K562 (cell line): ENCODE data around the gene DOLPP1. TPM values are rescaled to one million over a fixed set of nuclear protein-coding genes. Genes with fewer than 3 reads are reported as not detected.

Experiments used
- GATAD2B ChIP-seq: fragments of 450-650 bp; IDR thresholded peaks from 2 replicates; pipeline ENCODE4 v1.6.1; 2017; ENCODE audit warnings: mild to moderate bottlenecking, borderline replicate concordance
- GTF2A2 ChIP-seq: IDR thresholded peaks from 2 replicates; pipeline ENCODE4 v1.6.1; 2016; ENCODE audit warnings: mild to moderate bottlenecking, missing genetic modification characterization, missing compliant biosample characterization
- GTF3C2 ChIP-seq: IDR thresholded peaks from 3 replicates; pipeline ENCODE4 v1.6.1; 2011; ENCODE audit warnings: borderline replicate concordance, mild to moderate bottlenecking, moderate library complexity; ENCODE audit not compliant: insufficient read length; ENCODE audit errors: extremely low read depth
- PTBP1 ChIP-seq: fragments of 200-400 bp; formaldehyde crosslinking; IDR thresholded peaks from 2 replicates; pipeline ENCODE4 v1.6.1; 2017; ENCODE audit warnings: low read depth, low read length
- STAT6 ChIP-seq: sonication (generic); formaldehyde crosslinking; IDR thresholded peaks from 2 replicates; pipeline ENCODE4 v1.8.1; 2023; ENCODE audit warnings: mild to moderate bottlenecking, missing genetic modification reagents
- UBTF ChIP-seq, 2 experiments: IDR thresholded peaks; 2 replicates each; pipeline ENCODE4 v1.6.1; 2012; ENCODE audit warnings: improper control_type of control experiment in 2 of 2, low read depth in 2 of 2, low read length in 2 of 2, borderline replicate concordance in 1 of 2
- USF1 ChIP-seq: sonication (generic); formaldehyde crosslinking; IDR thresholded peaks from 2 replicates; pipeline ENCODE4 v1.9.0; 2022; ENCODE audit warnings: mild to moderate bottlenecking, missing genetic modification reagents
- ZBTB17 ChIP-seq: fragments of 450-650 bp; formaldehyde crosslinking; IDR thresholded peaks from 2 replicates; pipeline ENCODE4 v1.4.0; 2020; ENCODE audit warnings: mild to moderate bottlenecking
- ZBTB34 ChIP-seq: fragments of 250-450 bp; sonication (Bioruptor Pico); IDR thresholded peaks from 2 replicates; pipeline ENCODE4 v1.8.0; 2021; ENCODE audit warnings: mild to moderate bottlenecking, moderate library complexity
- ZFX ChIP-seq: sonication (generic); formaldehyde crosslinking; IDR thresholded peaks from 2 replicates; pipeline ENCODE4 v1.8.0; 2022; ENCODE audit warnings: mild to moderate bottlenecking, missing genetic modification reagents, moderate library complexity
- polyA plus RNA-seq, 8 experiments: library from polyadenylated mRNA; depleted of rRNA in 4 of 8; stranded (reverse) in 5 of 8; unstranded in 3 of 8; fragments of >200 nt; fragmentation: Nextera tagmentation in 2 of 8; fragmentation: Illumina TruSeq in 1 of 8; extraction: Ambion mirVana in 2 of 8; extraction: Trizol in 1 of 8; gene quantifications; 2 replicates each; pipeline versions ENCODE4 v1.2.1 to v1.2.3, GENCODE V29; 2011 to 2014; ENCODE audit warnings: inconsistent platforms in 1 of 8, missing spikeins in 1 of 8
- total RNA-seq, 7 experiments: library from RNA; depleted of rRNA in 6 of 7; stranded (reverse); fragments of >200 nt in 6 of 7; fragmentation: Illumina TruSeq in 2 of 7; extraction: Trizol in 2 of 7; gene quantifications; 2 replicates each; pipeline versions ENCODE4 v1.2.1 to v1.2.3, GENCODE V29; 2011 to 2021; ENCODE audit warnings: low replicate concordance in 1 of 7

The DOLPP1 gene
- total and polyA plus RNA-seq, 9 of the 15 experiments (the other 6 are each of a cell fraction or from before 2014, with no cell fraction given): 3.0 to 39.8 (median 30.5) TPM

GRCh38 chr9:129037767-129038098 lies 43.2 kb upstream of the DOLPP1 start (continued):
- TF ChIP-seq STAT6 (CRISPR knock-in tag) (no peak), PTBP1 (no peak), GTF2A2 (no peak), GATAD2B (no peak), ZFX (CRISPR knock-in tag) (no peak), ZBTB34 (CRISPR knock-in tag) (no peak), UBTF (IDR thresholded peaks at IDR 0.05; ENCODE audit: borderline replicate concordance in 1 of 2, low read depth in 2 of 2, low read length in 2 of 2) (0 out of 4 replicates have a peak, but pooled peaks of 1 of the 2 experiments have one; percentile 22), ZBTB17 (CRISPR knock-in tag) (no peak), GTF3C2 (no peak), USF1 (CRISPR knock-in tag) (0 out of 2 replicates have a peak, but pooled peaks have one; percentile 37)
